Stimulated activated naive CD4-positive, alpha-beta T cell treated with Interleukin-2 at 50 U/mL for 16 hours (primary cell): Measurements from ENCODE around the gene ARL3.
"Not testable (repeated sequence)": the region's sequence is repeated elsewhere in the genome, so short reads cannot be mapped to it uniquely, and the experiment has no call there.

Experiments
- DNase-seq: peaks from one replicate; lab custom pipeline; 2025; lab: John Stamatoyannopoulos, UW

Gene ARL3, protein sequence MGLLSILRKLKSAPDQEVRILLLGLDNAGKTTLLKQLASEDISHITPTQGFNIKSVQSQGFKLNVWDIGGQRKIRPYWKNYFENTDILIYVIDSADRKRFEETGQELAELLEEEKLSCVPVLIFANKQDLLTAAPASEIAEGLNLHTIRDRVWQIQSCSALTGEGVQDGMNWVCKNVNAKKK

DNA sequence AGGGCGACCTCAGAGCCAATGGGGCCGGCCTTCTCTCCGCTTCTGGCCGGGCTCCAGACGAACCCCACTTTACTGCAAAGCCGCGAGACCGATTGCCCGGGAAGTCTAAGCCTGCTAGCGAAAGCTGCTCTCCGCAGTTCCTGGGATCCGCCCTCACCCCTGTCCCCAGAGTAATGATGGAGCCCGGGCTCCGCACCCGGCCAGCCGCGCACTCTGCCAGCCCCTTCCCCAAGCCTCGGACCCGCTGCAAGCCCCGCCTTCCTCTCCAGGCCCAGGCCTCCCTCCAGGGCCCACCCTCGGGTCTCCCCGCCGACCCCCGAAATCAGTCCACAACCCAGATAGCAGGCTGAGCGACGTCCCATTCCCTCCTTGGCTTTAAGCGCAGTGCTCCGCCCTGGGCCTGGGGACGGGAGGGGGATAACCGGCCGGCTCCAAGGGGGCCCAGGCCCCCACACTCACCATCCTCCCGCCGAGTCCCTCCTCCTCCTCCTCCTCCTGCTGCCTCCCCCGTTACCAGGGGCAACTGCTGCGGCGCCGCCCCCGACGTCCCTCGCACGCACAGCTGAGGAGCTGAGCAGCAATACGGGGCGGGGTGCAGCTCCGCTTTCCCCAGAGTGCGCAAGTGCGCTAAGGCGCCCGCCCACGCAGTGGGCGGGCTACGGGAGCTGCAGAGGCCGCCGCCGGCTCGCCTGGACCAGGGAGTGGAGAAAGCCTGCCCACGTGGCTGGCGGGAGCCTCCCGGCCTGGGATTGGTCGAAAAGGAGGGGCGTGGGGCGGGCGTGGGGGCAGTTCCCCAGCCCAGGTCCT, at the start of gene ARL3:
TSS of gene ARL3 (minus strand) at position 584 of the 807 bp plus-strand sequence. CDS start at position 462, 122 bp downstream.
- peak; percentile 97 for DNase-seq

DNA sequence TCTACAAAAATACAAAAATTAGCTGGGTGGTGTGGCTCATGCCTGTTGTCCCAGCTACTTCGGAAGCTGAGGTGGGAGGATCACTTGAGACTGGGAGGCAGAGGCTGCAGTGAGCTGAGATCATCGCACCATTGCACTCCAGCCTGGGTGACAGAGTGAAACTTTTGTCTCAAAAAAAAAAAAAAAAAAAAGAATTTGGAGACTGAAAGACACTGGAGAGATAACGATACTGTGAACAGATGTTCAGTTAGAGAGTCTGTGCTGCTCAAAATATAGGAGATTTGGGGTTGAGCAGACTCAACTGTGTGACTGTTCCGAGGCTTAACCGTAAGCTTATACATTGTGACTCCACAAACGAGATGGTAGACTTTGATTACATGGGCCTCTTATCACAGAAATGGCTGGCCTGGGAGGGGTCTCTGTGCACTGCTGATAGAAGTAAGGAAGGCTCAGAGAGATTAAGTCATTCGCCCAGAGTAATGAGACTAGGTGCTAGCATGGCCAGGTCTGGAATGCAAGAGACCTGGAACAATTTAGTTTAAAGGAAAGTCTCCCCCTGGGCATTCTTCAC, 48.9 kb upstream of the ARL3 start:
- DNase-seq = no peak

DNA sequence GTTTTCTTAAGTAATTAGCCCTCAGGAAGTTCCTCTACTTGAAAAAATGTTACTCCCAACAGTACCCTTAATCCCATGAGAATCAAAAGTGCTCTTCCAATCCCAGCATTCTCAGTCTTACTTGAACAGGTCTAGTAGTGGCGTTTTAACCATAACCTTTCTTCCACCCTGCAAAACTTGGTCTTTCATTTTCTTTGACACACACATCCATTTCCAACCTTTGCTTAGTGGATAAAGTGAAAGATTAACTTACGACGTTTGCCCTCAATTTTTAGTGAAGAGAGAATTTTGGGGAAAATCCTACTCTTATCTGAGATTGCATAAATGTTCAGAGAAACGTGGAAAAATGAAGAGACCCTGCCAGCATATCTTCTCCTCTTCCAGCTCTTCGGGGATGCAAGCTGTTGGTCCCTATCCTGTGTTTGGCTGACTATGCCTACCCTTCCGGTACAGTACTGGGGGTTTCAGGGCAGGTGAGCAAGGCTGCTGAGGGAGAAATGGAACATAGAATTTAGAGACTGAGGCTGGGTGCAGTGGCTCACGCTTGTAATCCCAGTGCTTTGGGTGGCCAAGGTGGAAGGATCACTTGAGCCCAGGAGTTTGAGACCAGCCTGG, 48.3 kb upstream of the ARL3 start:
- DNase-seq = no peak

DNA sequence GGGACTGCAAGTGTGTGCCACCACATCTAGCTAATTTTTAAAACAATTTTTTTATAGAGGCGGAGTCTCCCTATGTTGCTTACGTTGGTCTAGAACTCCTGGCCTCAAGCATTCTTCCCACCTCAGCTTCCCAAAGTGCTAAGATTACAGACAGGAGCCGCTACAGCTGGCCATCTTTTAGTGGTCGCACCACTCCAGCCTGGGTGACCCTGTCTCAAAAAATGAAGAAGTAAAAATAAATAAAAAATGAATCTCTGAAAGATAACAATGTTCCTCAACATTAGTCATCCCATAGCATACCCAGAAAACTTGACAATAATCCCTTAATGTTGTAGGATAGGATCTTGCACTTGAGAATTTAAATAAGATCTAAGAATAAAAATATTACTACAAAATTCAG, 47.8 kb upstream of the ARL3 start:
- no peak for DNase-seq

DNA sequence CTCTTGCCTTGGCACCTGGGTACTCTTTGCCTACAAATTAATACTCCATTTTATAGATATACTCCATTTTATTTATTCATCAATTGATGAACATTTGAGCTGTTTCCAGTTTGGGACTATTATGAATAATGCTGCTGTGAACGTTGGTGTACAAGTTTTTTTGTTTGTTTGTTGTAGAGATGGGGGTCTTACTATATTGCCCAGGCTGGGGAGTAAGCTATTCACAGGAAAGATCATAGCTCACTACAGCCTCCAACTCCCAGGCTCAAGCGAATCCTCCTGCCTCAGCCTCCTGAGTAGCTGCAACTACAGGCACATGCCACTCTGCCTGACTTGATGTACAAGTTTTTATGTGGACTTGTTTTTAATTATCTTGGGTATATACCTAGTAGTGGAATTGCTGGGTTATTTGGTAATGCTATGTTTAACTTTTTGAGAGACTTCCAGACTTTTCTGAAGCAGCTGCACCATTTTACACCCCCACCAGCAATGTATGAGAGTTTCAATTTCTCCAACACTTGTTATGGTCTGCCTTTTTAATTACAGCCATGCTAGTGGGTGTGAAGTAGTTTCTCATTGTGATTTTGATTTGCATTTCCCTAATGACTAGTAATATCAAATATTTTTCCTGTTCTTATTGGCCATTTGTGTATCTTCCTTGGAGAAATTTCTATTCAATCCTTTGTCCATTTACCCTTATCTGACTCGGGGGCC, 45.5 kb upstream of the ARL3 start:
- DNase-seq = no peak

DNA sequence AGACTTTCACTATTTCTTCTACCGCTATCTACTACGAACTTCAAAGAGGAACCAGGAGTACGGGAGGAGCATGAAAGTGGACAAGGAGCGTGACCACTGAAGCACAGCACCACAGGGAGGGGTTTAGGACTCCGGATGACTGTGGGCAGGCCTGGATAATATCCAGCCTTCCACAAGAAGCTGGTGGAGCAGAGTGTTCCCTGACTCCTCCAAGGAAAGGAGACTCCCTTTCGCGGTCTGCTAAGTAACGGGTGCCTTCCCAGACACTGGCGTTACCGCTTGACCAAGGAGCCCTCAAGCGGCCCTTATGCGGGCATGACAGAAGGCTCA, 44.7 kb upstream of the ARL3 start:
- DNase-seq = not testable (repeated sequence)

DNA sequence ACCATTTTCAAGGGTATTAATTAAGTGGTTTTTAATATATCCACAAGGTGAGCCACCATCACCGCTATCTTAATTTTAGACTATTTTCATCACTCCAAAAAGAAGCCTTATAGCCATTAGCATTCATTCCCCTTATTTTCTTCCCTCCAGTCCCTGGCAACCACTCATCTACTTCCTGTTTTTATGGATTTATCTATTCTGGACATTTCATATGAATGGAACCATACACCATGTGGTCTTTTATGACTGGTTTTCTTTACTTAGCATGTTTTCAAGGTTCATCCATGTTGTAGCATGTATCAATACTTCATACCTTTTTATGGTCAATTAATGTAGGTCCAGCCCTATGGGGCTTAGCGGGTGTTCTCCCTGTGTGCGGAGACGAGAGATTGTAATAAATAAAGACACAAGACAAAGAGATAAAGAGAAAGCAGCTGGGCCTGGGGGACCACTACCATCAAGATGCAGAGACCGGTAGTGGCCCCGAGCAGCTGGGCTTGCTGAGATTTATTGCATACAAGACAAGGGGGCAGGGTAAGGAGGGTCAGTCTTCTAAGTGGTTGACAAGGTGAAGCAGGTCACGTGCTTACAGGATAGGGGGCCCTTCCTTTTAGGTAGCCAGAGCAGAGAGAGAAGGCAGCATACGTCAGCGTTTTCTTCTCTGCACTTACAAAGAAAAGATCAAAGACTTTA, 44.2 kb upstream of the ARL3 start:
- DNase-seq = no peak

DNA sequence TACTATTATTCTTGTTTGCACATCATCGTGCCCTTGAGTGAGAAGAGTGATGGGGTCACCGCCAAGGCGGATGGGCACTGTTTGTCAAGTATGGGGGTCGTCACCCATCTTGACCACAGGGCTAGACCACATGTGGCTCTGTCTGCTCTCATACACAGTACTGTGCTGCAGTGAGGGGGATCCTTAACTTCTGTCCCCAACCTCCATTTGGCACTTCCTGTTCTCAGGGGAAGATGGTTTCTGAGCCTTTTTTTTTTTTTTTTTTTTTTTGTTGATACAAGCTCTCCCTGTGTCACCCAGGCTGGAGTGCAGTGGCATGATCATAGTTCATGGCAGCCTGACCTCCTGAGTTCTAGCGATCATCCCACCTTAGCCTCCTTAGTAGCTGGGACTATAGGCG, 43.1 kb upstream of the ARL3 start:
- no peak for DNase-seq

DNA sequence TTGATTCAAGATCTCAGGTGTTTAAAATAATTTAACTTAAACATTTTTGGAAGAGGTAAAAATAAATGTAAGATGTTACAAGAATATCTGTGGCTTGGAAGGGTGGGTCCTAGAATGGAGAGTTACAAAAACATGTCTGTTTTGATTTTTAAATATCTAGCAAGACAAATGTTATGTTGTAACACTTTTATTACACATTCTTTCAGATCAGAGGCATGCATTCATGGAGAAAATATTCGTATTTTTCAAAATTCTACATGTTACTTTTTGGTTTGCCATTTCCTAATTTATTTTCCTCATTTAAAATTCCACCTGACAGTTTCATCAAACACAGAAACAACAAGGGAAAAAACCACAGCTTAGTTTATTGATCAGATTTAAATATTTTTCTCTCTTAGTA, 39.5 kb upstream of the ARL3 start:
- DNase-seq = no peak

DNA sequence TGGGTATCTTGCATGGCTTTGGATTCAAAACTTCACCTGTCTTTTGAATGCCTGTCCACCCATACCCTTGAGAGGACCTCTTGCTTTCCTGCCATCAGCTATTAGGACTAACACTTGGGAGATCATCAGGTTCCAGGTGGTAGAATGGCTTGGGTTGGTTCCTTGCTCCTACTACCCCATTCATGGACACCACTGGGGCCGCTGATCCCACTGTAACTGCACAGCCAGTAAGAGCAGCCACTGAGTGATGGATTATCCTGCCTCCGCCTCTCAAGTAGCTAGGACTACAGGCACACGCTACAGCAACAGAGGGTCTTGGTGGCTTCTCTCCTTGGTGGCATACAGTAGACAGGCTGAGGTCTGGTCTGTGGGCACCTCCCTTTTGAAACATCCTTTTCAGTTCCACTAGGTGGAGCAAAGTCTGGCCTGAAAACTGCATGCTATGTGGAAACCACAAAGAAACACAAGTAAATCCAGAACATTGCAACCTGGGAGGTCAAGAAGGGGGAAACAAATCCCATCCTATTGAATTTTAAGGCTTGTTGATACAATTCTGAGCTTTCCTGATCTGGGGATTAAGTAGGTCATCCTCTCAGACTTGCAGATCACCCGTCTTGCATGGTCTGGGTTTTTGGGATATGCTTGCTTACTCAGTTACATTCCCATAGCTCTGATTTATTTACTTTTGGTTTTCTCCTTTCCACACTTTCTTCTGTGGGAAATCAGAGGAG, 38.9 kb upstream of the ARL3 start:
- no peak for DNase-seq

DNA sequence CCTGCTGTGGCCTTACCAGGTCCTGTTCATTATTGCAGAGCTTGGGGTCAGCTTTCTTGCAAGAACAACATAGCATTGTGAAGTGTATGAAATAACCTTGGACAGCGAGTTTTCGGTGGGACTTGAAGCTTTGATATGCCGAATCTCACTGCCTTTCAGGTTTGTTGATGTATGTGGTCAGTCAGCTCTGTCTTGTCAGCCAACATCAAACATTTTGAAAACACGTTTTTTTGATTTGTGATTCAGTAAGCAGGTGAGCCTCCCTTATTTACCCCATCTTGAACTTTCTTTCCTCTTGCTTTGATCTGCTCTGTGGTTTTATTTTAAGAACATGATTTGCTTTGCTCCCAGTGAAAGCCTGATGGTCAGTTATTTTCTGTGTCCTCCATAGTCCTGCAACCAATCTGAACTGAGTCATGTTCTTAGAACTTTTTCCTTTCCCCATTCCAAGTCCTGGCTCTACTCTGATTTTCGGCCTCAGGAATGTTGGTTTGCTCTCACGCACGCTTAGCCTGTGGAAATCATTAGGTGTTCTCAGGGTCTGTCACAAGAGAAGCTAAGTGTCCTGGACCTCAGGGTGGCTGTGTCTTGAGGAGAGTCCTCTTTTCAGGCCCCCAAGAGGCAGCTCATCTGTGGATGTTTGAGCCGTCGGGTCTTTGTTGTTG, 38.2 kb upstream of the ARL3 start:
- DNase-seq = no peak

DNA sequence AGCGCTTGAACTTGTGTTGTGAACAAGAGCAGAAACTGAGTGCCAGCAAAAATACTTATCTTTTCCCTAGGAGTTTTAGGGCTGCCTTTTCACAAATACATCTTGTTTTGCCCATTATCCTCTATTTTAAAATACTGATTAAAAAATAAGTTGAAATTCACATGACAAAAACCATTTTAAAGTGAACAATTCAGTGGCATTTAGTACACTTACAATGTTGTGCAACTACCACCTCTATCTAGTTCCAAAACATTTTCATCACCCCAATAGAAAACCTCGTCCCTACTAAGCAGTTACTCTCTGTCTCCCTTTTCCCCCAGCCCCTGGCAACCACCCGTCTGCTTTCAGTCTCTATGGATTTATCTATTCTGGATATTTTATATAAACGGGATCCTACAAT, 31.0 kb upstream of the ARL3 start:
- DNase-seq = no peak

DNA sequence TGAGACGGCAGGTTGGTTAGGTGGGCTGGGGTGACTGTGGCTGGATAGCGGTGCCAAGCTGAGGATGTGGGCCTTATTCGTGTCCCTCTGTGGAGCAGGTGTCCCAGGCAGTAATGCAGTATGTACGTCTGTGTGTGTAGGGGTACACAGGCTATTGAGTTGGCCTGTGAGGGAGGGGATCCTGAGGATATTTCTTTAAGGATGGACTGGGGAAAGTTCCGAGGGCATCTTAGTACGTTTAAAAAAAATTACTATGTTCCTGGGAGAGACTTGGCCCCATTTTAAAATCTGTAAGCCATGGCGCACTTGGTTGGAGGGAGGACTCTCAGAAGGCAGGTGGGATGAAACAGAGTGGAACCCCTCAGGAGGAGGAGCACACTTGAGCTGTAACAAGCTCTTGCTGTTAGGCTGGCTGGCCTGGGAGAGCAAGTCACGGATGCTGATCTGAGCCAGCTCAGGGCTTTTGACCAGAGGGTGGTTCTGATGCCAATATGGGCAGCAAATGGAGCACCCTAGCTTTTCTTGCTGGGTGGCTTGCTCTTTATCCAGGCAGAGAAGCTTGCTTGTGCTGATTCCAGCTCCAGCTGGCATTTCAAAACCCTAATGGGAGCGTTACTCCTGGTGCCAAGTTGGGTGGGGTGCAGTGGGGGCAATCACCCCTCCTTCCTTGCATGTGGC, 30.3 kb upstream of the ARL3 start:
- no peak for DNase-seq

DNA sequence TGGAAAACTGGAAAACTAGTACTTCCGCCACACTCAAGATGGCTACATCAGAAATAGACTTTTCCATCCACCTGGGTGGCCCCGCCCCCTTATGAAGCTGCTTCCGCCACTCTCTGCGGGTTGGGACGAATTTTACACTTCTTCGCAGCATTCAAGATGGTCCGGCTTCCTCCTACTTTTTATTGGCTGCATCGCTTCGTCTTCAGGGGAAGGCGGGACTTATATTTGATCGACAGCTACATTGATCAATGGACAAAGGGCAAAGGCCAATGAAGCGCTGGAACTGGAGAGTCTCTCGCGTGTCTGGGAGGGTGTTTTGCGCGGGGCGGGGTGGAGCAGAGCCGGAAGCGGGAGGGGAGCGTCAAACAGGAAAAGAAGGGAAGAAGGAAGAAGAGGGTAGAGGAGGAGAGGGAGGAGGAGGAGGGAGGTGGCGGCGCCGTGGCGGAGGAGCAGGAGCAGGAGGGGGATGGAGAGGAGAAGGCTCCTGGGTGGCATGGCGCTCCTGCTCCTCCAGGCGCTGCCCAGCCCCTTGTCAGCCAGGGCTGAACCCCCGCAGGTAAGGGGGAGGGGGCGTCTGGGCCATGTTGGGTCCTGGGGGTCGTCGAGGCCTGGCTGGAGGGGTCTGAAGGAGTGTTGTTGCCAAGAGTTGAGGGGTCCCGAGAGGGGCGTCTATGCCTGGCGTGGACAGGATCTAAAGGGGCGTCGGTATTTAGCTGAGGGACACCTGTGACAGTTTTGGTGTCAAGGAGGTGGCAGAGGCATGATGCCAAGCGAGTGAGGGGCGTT, 29.6 kb upstream of the ARL3 start, which contains the start of gene WBP1L:
TSS of gene WBP1L (plus strand) at position 361 of the 786 bp plus-strand sequence. CDS start at position 467, 106 bp downstream.
- peak; percentile 93 for DNase-seq

DNA sequence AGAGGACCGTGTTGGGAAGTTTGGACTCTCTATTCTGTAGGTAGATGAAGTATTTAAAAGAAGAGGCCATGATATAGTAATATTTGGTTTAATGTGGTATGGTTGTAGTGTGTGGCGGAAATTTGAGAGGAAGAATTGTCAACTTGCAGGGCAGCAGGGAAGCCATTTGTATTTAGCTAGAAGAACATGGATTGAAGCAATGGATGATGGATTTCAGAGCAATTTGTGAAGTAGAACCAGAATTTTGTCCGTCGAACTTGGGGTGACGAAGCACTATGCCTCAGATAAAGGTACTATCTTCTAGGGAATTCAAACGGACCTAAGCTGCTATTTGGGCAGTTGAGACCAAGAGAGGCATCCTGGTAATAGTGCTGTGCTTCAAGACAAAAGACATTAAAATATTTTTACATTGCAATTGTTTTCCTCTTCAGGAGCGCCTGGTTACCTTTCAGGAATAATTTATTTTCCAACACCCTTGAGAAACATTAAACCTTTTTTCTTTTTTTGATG, 28.9 kb upstream of the ARL3 start:
- DNase-seq = no peak

DNA sequence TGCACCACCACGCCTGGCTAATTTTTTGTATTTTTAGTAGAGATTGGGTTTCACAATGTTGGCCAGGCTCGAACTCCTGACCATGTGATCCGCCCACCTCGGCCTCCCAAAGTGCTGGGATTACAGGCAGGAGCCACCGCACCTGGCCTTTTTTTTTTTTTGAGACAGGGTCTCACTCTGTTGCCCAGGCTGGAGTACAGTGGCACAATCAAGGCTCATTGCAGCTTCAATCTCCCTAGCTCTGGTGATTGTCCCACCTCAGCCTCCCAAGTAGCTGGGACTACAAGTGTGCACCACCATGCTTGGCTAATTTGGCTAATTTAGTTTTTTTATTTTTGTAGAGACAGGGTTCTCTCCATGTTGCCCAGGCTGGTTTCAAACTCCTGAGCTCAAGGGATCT, 28.1 kb upstream of the ARL3 start:
- DNase-seq = not testable (repeated sequence)

DNA sequence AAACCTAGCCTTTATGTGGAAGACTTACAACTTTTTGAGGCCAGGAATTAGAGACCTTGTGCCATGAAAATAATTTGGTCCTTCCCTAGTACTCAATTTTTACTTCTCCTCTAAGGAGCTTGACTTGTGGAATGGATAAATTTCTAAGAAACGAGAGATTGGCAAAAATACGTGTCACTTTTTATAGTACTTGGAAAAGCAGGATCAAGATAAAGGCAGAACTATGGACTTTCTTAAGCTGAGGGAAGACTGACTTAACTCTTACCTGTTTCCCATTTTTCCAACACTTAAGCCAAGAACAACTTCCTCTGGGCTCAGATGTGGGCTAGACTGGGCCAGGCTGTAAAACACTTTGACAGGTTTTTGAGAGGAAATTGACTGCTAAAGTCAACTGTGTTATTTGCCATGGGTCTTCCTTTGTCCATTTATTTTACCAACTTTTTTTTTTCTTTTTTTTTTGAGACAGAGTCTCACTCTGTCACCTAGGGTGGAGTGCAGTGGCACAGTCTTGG, 27.6 kb upstream of the ARL3 start:
- no peak for DNase-seq

DNA sequence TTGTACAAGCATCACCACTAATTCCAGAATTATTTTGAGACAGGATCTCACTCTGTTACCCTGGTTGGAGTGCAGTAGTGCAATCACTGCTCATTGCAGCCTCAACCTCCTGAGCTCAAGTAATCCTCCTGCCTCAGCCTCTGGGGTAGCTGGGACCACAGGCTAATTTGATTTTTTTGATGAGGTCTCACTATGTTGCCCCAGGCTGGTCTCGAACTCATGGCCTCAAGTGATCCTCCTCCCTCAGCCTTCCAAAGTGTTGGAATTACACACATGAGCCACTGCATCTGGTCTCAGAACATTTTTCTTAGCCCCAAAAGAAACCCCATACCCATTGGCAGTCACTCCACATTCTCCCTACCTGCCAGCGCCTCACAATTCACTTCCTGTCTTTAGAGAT, 26.0 kb upstream of the ARL3 start:
- no peak for DNase-seq

DNA sequence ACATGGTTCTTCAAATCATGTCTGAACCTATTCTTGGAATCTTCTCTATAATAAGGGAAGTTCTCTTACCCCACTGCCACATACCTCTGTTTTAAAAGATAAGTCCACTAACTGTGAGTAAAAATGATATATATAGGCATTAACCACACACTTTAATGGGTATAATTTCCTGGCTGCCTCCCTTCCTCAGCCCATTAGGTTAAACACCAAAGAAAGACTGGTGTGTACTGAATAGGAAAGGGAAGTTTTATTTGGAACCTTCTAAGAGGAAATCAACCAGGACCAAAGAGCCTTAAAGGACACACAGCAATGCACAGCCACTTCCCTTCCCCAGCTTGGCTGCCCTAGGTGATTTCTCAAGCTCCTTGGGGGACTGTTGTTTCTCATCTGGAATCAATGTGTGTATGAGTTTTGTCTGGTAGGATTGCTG, 24.5 kb upstream of the ARL3 start:
- no peak for DNase-seq
